ENCODE data around the gene KIZ.
"Not testable (repeated sequence)": the region's sequence is repeated elsewhere in the genome, so short reads cannot be mapped to it uniquely, and the experiment has no call there.

KIZ gene

GRCh38 chr20:21241406-21241805 lies 115.5 kb downstream of the KIZ start:
- no peaks in the 10 kb centered on the region for H3K27me3 ChIP-seq (ENCODE audit: control insufficient read depth, insufficient read depth, low read length)
- H3K27ac ChIP-seq (ENCODE audit: low read depth, low read length), result no peak overlapping the region
- peaks cover 18% of the 10 kb centered on the region; the same call in 1 of the 2 replicates for H3K36me3 ChIP-seq (ENCODE audit: control insufficient read depth, insufficient read depth, low read length)
- no peaks in the 10 kb centered on the region for H3K4me1 ChIP-seq (ENCODE audit: control insufficient read depth, insufficient read depth, low read length)
- H3K9me3 ChIP-seq (ENCODE audit: control insufficient read depth, insufficient read depth, low read length), result no peaks in the 10 kb centered on the region
- no peak overlapping the region for H3K4me3 ChIP-seq (ENCODE audit: low read depth, low read length)
- H3K9ac ChIP-seq (ENCODE audit: low read depth, low read length), result no peak overlapping the region

DNA sequence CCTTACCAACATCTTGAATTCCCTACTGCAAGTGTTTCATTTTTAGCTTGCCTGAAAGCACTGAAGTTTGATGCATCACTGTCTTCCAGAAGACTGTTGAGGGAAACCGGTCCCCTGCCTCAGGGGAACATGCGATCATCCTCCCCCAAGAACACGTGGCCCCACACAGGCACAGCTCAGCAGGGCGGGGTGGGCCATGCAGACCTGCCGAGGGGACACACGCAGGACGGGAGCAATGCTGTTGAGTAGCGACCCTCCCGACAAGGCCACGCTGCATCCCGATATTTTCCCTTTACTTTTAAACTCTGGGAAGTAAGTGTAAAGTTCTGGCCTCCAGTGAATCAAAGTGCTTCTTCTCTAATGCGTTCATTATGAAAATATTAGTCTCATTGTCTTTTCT lies 117.9 kb downstream of the KIZ start:
- H3K9ac ChIP-seq (ENCODE audit: low read depth, low read length), result no peak overlapping the region
- no peaks in the 10 kb centered on the region for H3K27me3 ChIP-seq (ENCODE audit: control insufficient read depth, insufficient read depth, low read length)
- no peaks in the 10 kb centered on the region for H3K4me1 ChIP-seq (ENCODE audit: control insufficient read depth, insufficient read depth, low read length)
- H3K27ac ChIP-seq (ENCODE audit: low read depth, low read length), result no peak overlapping the region
- H3K4me3 ChIP-seq (ENCODE audit: low read depth, low read length), result no peak overlapping the region
- H3K36me3 ChIP-seq (ENCODE audit: control insufficient read depth, insufficient read depth, low read length), result peaks cover 13% of the 10 kb centered on the region; the same call in 1 of the 2 replicates
- no peaks in the 10 kb centered on the region for H3K9me3 ChIP-seq (ENCODE audit: control insufficient read depth, insufficient read depth, low read length)

GRCh38 chr20:21244808-21245207 lies 118.9 kb downstream of the KIZ start:
- Histone ChIP-seq H3K27ac (ENCODE audit: low read depth, low read length) (no peak overlapping the region), H3K9ac (ENCODE audit: low read depth, low read length) (no peak overlapping the region), H3K9me3 (ENCODE audit: control insufficient read depth, insufficient read depth, low read length) (no peaks in the 10 kb centered on the region), H3K27me3 (ENCODE audit: control insufficient read depth, insufficient read depth, low read length) (no peaks in the 10 kb centered on the region), H3K4me3 (ENCODE audit: low read depth, low read length) (no peak overlapping the region), H3K4me1 (ENCODE audit: control insufficient read depth, insufficient read depth, low read length) (no peaks in the 10 kb centered on the region), H3K36me3 (ENCODE audit: control insufficient read depth, insufficient read depth, low read length) (peaks cover 10% of the 10 kb centered on the region; the same call in 1 of the 2 replicates)

- Histone ChIP-seq H3K36me3 (ENCODE audit: control insufficient read depth, insufficient read depth, low read length) (peaks cover 10% of the 10 kb centered on the region; the same call in 1 of the 2 replicates), H3K27me3 (ENCODE audit: control insufficient read depth, insufficient read depth, low read length) (no peaks in the 10 kb centered on the region), H3K27ac (ENCODE audit: low read depth, low read length) (no peak overlapping the region), H3K9ac (ENCODE audit: low read depth, low read length) (no peak overlapping the region), H3K4me1 (ENCODE audit: control insufficient read depth, insufficient read depth, low read length) (no peaks in the 10 kb centered on the region), H3K4me3 (ENCODE audit: low read depth, low read length) (no peak overlapping the region), H3K9me3 (ENCODE audit: control insufficient read depth, insufficient read depth, low read length) (no peaks in the 10 kb centered on the region)
Measured at GRCh38 chr20:21246161-21246560, 120.3 kb downstream of the KIZ start.

GRCh38 chr20:21247603-21248095 lies 121.8 kb downstream of the KIZ start:
- H3K4me1 ChIP-seq (ENCODE audit: control insufficient read depth, insufficient read depth, low read length); H3K27ac ChIP-seq (ENCODE audit: low read depth, low read length); H3K4me3 ChIP-seq (ENCODE audit: low read depth, low read length); H3K9me3 ChIP-seq (ENCODE audit: control insufficient read depth, insufficient read depth, low read length); H3K27me3 ChIP-seq (ENCODE audit: control insufficient read depth, insufficient read depth, low read length); H3K9ac ChIP-seq (ENCODE audit: low read depth, low read length): not testable (repeated sequence)
- peaks cover 10% of the 10 kb centered on the region; the same call in 1 of the 2 replicates for H3K36me3 ChIP-seq (ENCODE audit: control insufficient read depth, insufficient read depth, low read length)

GRCh38 chr20:21251278-21251677 lies 125.4 kb downstream of the KIZ start:
- no peaks in the 10 kb centered on the region for H3K4me1 ChIP-seq (ENCODE audit: control insufficient read depth, insufficient read depth, low read length)
- no peaks in the 10 kb centered on the region for H3K9me3 ChIP-seq (ENCODE audit: control insufficient read depth, insufficient read depth, low read length)
- H3K4me3 ChIP-seq (ENCODE audit: low read depth, low read length), result no peak overlapping the region
- H3K36me3 ChIP-seq (ENCODE audit: control insufficient read depth, insufficient read depth, low read length), result 0 out of 2 replicates have a peak, but pooled peaks cover 1% of the 10 kb centered on the region
- no peak overlapping the region for H3K9ac ChIP-seq (ENCODE audit: low read depth, low read length)
- no peak overlapping the region for H3K27ac ChIP-seq (ENCODE audit: low read depth, low read length)
- H3K27me3 ChIP-seq (ENCODE audit: control insufficient read depth, insufficient read depth, low read length), result no peaks in the 10 kb centered on the region

- H3K36me3 ChIP-seq (ENCODE audit: control insufficient read depth, insufficient read depth, low read length), result no peaks in the 10 kb centered on the region
- H3K4me3 ChIP-seq (ENCODE audit: low read depth, low read length), result no peak overlapping the region
Measured at GRCh38 chr20:21257192-21257591, 131.3 kb downstream of the KIZ start.

GRCh38 chr20:21258411-21258810 lies 132.5 kb downstream of the KIZ start:
- H3K9me3 ChIP-seq (ENCODE audit: control insufficient read depth, insufficient read depth, low read length), result no peaks in the 10 kb centered on the region
- H3K4me3 ChIP-seq (ENCODE audit: low read depth, low read length), result no peak overlapping the region
- H3K4me1 ChIP-seq (ENCODE audit: control insufficient read depth, insufficient read depth, low read length), result no peaks in the 10 kb centered on the region
- no peaks in the 10 kb centered on the region for H3K27me3 ChIP-seq (ENCODE audit: control insufficient read depth, insufficient read depth, low read length)
- H3K27ac ChIP-seq (ENCODE audit: low read depth, low read length), result no peak overlapping the region
- H3K36me3 ChIP-seq (ENCODE audit: control insufficient read depth, insufficient read depth, low read length), result no peaks in the 10 kb centered on the region
- no peak overlapping the region for H3K9ac ChIP-seq (ENCODE audit: low read depth, low read length)

More at GRCh38 chr20:21257192-21257591, 131.3 kb downstream of the KIZ start:
- Histone ChIP-seq H3K9me3 (ENCODE audit: control insufficient read depth, insufficient read depth, low read length) (no peaks in the 10 kb centered on the region), H3K27me3 (ENCODE audit: control insufficient read depth, insufficient read depth, low read length) (no peaks in the 10 kb centered on the region), H3K27ac (ENCODE audit: low read depth, low read length) (no peak overlapping the region), H3K9ac (ENCODE audit: low read depth, low read length) (no peak overlapping the region), H3K4me1 (ENCODE audit: control insufficient read depth, insufficient read depth, low read length) (no peaks in the 10 kb centered on the region)

DNA sequence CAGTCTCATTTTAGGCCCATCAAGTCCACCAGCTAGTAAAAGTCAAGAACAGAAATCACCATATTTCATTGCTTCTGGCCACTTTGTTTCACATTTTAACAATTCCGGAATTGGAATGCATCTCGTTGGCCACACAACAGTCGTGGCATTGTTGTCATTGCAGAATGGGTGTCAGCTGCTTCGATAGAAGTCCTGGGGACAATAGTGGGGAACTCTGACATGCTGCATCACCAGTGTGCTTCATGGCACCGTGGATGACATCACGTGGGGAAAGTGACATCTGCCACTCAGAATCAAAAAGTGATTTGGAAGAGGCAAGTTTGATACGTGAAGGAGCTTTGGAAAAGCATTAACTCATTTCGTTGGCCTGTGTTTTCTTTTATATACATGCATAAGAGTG lies 133.5 kb downstream of the KIZ start:
- Histone ChIP-seq H3K4me1 (ENCODE audit: control insufficient read depth, insufficient read depth, low read length) (no peaks in the 10 kb centered on the region), H3K4me3 (ENCODE audit: low read depth, low read length) (no peak overlapping the region)

DNA sequence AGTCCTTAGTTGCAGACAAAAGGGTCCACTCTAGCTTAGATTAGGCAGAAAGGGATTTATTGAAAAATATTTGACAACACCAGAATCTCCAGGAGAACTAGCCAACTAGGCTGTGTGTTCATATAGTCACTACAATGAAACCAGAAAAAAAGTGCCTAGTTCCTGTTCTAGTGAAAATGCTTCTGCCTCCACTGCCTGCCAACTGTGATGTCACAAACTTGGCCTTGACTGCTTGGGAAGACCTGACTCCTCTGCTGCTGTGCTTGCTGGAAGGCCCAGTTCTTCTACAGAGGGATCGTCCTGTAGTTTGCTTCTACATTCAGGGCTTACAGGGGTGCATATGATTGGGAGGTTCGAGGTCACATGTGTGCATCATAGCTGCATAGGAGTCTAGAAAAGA lies 136.9 kb downstream of the KIZ start:
- Histone ChIP-seq H3K36me3 (ENCODE audit: control insufficient read depth, insufficient read depth, low read length) (no peaks in the 10 kb centered on the region), H3K27me3 (ENCODE audit: control insufficient read depth, insufficient read depth, low read length) (no peaks in the 10 kb centered on the region), H3K27ac (ENCODE audit: low read depth, low read length) (no peak overlapping the region), H3K9ac (ENCODE audit: low read depth, low read length) (no peak overlapping the region), H3K4me1 (ENCODE audit: control insufficient read depth, insufficient read depth, low read length) (no peaks in the 10 kb centered on the region), H3K4me3 (ENCODE audit: low read depth, low read length) (no peak overlapping the region), H3K9me3 (ENCODE audit: control insufficient read depth, insufficient read depth, low read length) (no peaks in the 10 kb centered on the region)

More for the DNA sequence above, 133.5 kb downstream of the KIZ start:
- Histone ChIP-seq H3K9me3 (ENCODE audit: control insufficient read depth, insufficient read depth, low read length) (no peaks in the 10 kb centered on the region), H3K9ac (ENCODE audit: low read depth, low read length) (no peak overlapping the region), H3K27ac (ENCODE audit: low read depth, low read length) (no peak overlapping the region), H3K36me3 (ENCODE audit: control insufficient read depth, insufficient read depth, low read length) (no peaks in the 10 kb centered on the region), H3K27me3 (ENCODE audit: control insufficient read depth, insufficient read depth, low read length) (no peaks in the 10 kb centered on the region)

DNA sequence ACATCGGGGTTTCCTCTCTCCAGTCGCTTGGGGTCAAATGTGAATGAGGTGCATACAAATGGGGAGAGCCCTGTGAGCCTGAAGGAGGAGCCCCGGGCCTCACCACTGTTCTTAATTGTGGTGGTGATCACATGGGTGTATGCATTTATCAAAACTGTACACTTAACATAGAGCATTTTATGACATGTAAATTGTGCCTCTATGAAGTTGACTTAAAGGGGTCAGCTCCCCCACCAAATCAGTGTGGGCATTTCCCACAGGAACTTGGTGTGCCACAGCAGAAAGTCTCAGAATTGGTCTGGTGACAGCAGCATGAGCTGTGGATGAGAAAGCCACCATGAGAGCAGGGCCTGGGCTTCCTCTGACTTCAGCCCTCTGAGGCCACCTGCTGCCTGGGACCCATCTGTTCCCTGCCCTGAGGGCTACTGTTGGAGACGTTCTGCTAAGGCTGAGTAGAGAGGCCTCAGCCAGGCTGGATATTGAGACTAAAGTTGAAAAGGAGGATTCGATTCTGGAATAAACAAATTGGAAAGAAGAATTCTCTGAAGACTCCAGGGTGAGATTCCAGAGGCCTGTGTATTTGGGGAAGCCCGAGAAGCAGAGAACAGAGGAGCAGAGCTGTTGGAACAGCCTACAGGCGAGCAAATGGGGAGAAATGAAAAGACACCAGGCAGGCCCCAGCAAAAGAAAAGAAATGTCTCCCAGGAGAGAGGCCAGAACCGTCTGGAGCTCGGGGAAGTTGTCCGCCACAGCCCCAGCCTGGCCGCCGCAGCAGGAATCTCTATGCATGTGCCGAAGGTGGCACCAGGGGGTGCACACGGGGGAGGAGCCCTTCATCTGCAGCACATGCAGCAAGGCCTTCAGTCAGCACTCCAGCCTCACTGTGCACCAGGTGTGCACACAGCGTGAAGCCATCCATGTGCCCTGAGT lies 139.6 kb downstream of the KIZ start:
- Histone ChIP-seq H3K27ac (ENCODE audit: low read depth, low read length) (no peak overlapping the region), H3K9me3 (ENCODE audit: control insufficient read depth, insufficient read depth, low read length) (no peaks in the 10 kb centered on the region), H3K27me3 (ENCODE audit: control insufficient read depth, insufficient read depth, low read length) (no peaks in the 10 kb centered on the region), H3K4me1 (ENCODE audit: control insufficient read depth, insufficient read depth, low read length) (no peaks in the 10 kb centered on the region), H3K36me3 (ENCODE audit: control insufficient read depth, insufficient read depth, low read length) (no peaks in the 10 kb centered on the region), H3K4me3 (ENCODE audit: low read depth, low read length) (no peak overlapping the region), H3K9ac (ENCODE audit: low read depth, low read length) (no peak overlapping the region)

Measured in HUES48 (cell line).